HG03521 (cell line): ENCODE data around the gene FNTB.

ENCODE experiments used
- ATAC-seq: cut with Tn5 transposase; IDR thresholded peaks from one replicate; pipeline ENCODE4 v1.9.1; 2021; ENCODE audit warnings: mild to moderate bottlenecking, moderate library complexity; ENCODE audit not compliant: unreplicated experiment

The FNTB gene

DNA sequence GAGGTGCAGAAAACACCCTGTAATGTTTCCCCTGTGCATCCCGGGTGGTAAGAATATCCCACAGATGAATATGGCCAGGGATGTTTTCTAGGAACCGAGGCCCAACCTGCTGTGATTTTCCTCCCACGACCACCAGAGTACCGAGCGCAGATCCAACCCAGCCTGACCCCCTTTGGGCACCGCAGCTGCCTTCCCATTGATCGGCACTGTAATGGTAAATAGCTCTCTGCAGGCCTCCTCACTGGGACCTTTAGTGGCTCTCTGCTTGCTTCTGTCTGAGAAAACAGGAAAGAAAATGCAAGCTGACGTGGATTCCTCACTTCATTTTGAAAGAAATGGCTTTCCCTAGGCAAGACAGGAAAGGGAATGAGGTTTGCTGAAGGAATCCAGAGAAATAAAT is 12.1 kb upstream of the FNTB start:
- ATAC-seq, result no peak

DNA sequence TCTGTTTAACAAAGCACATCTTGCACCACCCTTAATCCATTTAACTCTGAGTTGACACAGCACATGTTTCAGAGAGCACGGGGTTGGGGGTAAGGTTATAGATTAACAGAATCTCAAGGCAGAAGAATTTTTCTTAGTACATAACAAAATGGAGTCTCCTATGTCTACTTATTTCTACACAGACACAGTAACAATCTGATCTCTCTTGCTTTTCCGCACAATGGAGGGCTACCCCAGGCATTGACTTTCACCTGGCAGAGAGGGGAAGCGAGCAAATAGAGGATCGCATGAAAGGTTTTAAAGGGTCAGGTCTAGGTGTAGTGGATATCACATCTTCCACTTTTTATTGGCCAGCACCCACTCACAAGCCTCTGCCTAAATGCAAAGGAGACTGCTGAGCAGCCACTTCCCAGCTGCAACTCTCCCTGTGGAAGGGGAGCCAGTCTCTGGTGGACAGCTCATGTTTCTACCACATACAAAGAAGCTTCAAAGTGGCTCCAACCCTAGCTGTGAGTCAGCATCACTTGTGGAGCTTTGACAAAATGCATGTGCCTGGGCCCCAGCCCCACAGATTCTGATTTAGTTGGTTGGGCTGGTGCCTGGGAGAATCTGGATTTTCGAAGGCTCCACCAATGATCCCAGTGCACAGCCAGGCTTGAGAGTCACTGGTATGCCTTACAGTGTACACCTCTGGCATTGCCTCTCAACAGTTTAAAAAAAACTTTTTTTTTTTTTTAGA is 7.2 kb upstream of the FNTB start:
- no peak for ATAC-seq

DNA sequence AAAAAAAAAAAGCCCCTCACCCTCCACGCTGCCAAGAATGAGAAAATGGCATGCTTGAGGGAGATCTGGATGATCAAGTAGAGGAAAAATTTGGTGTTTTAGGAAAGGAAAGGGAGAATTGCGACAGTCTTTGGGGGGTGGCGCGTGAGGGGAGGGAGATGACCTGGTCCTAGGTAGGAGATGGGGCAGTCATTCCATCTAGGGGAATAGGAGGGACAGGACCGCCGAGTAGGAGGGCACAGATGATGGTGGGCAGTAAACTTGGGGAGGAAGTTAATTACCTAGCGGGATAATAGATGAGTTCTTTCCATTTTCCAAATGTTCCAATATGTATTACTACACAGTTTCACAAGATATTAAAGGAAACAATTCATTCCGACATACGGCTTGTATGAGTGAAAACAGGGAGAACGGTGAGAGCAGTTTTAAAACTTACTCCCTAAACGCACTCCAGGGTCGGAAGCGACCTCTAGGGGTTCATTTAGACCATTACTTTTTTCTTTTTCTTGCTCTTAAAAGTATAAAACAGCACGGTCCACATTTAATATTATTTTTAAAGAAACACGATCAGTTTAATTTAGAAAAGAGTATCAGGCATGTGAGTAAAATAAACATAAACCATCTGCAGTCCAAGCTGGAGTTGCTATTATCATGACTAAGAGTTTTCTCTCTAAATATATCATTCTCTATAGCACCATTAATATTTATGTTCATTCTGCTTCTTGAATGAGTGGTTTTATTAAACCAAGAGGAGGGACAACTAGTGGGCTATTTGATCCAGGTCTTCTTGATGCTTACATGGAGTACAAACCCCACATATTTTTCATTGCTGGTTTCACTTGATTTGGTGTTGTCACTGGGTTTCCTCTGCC is 3.0 kb upstream of the FNTB start:
- ATAC-seq, result no peak

DNA sequence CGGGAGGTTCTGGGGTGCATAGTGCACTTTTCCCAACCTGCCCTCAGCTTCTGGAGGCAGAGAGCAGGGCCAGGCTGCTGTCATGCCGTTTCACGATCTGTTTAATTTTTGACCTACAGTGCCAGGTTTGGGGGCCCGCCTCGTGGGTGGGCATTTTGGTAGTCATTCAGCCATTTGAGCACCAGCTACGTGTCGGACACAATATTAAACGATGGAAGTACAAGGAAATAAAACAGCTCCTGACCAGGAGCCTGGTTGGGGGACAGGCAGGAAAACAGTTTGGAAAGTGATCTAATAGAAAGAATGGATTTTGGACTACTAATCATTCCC is 708 bp downstream of the FNTB start:
- ATAC-seq, result no peak

DNA sequence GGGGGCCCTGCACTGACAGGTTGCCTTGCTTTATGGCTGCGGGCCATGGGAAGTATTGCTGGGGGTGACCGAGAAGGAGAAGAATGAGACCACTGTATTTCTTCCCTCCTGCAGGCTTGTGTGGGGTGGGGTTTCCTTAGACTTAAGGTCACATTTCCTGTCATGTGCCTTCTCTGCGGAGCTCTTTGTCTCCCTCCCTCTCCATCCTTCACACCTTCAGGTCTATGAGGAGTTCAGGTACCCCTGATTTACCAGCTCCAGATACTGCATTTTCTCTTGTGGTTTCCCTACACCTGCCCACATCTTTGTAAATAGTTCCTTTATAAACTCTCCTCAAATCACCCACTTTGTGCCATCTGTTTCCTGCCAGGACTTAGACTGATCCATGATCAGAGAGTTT is 3.6 kb downstream of the FNTB start:
- no peak for ATAC-seq

DNA sequence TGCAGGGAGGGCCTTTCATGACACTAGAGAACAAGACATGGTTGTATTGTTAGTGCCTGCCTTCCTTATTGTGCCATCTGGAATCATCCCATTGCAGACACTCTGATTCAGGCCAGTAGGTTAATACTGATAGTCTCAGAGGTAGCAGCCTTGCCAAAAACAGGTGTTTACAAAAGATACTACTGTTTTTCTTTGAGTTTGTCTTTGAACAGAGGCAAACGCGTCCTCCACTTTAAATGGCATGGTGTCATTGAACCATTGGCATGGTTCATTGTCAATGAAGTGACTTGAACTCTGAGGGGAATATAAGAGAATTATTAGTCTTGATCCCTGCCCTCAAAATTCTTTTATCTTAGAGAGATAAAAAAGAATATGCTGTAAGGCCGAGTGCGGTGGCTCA is 4.2 kb downstream of the FNTB start:
- no peak for ATAC-seq

DNA sequence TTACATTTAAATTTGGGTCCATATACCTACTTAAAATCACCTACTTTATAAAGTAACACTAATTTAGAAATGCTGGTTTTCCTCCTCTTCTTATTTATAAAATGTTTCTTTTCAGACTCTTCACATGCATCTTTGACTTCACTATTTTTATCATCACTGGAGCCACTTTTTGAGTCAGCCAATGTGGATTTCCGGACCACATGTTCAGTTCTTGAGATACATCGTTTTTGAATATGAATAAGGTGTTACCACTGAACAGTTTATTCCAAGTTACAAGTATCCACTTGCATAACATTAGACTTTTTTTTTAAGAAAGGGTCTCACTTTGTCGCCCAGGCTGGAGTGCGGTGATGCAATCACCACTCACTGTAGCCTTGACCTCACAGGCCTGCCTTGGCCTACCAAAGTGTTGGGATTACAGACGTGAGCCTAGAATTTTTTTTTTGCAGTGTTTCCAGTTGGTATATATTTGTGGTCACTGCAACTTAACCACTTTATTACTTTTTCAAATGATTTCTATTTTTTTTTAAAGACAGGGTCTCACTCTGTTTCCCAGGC is 5.7 kb downstream of the FNTB start:
- ATAC-seq, result no peak

DNA sequence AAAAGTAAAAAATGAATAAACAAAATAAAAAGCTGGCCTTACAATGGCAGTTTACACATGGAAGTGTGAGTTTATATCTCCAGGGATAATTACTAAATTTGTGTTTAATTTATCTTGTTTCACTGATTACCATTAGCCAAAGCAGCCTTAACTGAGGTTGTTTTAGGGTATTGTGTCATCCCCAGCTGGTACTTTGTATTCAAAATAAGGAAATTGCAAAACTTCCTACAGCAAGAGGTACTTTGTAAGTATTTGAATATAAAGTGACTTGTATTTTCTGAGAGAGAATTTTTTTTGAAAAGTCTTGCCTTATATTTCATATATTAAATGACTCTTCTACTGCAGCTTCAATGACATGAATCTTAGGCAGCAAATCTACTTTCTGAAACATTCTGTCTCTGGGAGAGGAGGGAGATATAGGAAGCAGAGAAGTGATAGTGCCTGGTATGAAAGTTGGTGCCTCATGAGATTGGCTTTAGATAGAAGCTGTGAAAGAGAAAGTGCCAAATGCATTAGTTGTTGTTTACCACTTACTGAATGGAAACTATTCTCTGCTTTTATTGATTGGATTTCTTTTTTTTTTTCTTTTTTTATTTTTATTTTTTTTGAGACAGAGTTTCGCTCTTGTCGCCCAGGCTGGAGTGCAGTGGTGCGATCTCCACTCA is 6.7 kb downstream of the FNTB start:
- no peak for ATAC-seq

DNA sequence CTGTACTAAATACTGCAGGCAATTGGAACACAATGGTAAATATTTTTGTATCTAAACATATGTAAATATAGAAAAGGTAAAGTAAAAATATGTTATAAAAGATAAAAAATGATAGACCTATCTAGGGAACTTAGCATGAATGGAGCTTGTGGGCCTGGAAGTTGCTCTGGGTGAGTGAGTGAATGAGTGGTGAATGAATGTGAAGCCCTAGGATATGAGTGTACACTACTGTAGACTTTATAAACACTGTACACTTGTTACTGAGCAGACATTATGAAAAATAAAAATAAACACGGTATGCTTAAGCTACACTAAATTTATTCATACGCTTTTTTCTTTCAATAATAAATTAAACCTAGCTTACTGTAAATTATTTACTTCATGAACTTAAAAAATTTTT is 7.8 kb downstream of the FNTB start:
- no peak for ATAC-seq

DNA sequence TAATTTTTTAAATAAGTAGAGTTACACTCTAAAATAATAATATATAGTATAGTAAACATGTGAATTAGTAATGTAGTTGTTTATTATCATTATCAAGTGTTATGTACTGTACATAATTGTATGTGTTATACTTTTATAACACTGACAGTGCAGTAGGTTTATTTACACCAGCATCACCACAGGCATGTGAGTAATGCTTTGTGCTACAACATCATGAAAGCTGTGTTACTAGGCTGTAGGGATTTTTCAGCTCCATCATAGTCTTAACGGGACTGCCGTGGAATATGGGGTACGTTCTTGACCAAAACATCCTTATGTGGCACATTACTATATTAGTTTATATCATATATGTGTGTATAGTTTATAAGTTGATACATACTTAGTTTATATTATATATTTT is 8.6 kb downstream of the FNTB start:
- ATAC-seq, result no peak

DNA sequence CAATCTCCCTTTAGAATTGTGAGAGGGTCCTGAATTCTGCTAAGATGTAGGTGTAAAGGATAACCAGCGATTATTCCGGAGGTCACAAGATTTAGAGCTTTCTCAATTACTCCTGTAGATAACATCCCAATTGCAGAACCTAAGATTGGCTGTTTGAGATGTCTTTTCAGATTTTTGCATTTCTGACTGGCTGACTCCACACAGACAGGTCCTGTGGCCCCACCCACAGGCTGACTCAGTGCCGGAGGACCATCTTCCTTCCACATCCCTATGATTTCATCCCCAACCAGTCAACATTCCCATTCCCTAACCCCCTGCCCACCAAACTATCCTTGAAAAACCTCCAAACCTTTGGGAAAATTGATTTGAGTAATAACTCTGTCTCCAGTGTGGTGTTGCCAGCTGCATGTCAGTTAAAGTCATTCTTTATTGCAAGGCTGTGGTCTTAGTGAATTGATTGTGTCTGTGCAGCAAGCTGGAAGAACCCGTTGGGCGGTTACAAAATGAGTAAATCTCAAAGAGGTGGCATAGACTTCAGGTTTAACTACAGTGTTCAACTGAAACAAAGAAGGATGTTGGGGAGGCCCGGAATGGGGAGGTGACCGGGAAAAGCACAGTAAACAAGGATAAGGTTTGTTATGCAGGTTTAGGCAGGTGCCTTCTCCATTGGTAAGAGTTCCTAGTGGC is 10.6 kb downstream of the FNTB start:
- ATAC-seq, result no peak

DNA sequence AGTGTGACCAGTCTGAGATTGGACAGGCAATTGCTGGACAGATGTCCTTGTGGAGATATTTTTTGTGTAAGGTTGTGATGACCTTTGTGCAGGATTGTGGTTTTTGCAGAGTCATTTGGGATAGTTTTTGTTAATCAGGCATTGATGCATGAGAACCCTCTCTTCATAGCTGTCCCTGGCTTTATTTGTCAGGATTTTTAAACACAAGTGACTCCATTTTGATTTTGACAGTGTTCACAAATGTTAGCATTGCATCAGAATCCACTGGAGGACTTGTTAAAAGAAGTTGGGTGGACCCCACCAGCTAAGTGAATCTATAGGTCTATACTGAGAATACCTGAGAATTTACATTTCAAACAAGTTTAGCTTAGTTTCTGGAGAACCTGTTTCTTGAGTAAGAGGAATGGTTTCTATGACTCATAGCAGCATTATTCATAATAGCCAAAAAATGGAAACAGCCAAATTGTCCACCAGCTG is 11.8 kb downstream of the FNTB start:
- ATAC-seq, result no peak

DNA sequence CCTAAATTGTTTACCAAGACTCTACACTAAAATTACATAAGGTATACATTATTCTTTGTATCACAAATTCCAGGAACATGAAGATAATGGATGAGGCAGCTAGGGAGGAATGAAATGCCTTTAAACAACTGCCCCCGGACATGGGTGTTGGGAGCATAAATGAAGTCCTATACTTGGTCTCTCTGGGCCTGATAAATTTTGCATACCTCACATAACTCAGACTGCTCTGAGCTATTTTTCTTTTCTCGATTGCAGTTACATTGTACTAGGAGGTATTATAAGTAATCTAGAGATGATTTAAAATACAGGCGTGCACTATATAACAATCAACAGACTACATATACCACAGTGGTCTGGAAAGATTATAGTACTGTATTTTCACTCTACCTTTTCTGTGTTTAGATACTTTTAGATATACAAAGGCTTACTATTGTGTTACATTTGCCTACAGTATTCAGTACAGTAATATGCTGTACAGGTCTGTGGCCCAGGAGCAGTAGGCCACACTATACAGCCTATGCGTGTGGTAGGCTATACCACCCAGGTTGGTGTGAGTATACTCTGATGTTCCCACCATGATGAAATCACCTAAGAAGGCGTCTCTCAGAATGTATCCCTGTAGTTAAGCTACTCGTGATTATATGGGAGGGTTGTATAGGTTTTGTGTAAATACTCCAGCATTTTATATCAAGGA is 14.3 kb downstream of the FNTB start:
- ATAC-seq, result no peak

DNA sequence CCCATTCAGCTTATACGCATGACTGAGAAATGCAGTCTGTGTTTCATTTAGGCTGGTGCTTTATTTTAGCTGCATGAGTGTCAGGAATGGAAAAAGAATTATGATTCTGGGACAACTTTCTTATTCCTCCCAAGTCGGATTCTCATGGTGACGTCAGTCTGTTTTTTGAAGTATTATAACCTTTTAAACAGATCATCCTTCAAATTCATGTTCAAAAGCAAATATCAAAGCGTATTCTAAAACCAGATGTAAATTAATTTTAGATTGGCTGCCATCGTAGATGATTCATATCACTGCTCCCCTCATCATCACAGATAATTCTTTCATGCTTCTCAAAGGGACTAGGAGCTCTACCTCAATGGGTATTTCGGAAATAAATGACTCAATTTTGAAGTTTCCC is 15.0 kb downstream of the FNTB start:
- ATAC-seq, result no peak

DNA sequence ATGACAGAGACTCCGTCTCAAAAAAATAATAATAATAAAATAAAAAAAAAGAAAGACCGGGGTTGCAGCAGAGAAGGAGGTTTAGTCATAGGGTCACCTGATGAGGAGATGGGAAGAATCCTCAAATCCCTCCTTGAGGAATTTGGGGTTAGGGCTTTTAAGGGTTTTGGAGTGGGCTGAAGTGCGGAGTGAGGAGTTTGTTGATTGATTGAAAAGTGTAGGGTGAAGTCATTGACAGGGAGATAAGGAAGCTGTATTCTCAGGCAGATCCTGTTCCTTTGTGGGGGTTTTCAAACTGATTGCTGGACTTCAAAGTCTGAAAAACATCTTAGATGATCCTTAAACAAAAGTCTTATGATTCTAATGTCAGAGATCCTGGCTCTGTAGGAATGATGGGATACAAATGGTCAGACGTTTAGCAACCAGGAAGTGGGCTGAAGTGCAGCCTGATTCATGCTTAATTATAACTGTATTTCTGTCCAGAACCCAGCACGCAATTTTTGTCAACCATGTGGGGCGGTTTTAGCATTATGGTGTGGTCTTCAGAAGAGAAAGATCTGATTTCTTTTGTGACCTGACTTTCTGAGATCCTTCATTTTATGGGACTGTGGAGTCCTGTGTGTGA is 16.0 kb downstream of the FNTB start:
- no peak for ATAC-seq

DNA sequence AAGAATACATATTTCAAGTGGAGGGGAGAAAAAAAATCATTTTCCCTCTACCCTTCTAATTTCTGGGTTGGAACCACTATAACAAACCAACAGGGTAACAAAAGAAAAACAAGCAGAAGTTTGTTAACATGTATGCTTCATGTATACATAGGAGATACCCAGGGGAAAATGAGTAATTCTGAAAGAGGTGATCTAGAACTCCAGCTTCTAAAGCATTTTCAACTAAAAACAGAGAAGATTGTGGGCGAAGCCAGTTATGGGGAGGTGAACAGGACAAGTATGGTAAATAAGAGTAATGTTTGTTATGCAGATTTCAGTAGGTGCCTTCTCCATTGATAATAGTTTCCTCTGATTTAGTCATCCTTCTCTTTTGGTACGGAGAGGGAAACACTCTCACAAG is 16.7 kb downstream of the FNTB start:
- ATAC-seq, result no peak

DNA sequence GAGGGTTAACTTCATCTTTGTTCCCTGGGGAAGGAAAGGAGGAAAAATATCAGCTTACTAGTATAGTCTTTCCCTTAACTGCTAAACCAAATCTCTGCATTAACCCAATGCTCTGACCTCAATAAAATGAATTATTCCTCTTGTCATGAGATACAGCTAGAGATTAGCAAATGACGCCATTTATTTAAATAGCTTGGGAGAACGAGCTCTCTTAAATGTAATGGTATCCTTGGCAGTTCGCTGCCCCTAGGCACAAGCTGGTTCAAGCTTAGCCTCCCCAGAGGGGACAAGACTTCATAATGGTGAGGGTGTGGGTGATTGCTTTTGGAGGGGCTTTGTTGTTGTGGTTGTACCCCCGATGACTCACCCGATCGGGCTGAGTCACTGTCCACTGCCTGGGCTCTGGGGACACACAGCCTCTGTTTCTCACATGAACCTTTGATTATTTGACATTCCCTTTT is 19.6 kb downstream of the FNTB start:
- ATAC-seq, result no peak

DNA sequence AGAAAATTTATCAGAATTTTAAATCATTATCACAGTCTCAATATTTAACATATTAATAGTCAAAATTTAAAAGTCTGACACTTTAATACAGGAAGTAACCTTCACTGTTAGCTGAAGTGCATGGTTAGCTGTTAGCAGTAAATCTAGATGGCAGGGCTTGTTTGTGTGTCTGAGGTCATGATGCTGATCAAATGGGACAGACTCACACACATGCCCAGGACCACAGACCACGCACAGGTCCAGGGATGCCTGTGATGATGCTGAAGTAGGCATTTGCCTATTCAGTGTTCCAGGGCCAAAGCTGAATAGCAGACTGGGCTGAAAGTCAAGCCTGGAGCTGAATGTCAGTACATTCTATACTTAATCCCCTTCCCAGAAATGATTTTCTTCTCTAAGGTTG is 20.5 kb downstream of the FNTB start:
- no peak for ATAC-seq

DNA sequence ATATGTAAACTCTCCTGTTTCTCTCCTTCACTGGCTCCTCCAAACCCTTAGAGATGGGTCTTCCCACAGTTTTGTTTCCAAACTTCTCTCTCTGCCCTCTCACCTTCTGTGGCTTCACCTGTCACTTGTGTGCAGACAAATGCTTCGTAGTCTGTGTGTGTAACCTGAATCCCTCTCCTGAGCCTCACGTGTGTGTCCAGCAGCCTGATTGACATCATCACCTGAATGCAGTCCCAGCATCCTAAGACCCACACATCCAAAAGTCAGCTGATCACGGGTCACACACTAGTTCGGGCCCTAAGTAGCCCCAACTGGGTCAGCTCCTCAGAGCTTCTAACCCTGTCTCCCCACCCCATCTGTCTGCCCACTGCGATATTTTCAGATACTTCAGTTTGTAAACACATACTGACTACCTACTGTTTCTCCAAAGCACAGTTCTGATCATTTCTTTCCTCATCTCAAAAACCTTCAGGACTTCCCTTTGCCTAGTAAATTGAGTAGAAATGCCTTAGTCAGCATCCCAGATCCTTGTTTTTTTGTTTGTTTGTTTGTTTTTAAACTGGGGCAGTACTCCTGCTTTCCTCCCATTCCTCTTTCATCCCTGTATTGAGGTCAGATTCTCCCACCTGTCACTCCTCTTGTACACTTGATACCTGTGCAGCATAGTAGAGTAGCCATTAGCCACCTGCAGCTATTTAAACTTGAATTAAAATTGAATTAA is 23.7 kb downstream of the FNTB start:
- no peak for ATAC-seq
